HG03066 (cell line): Measurements from ENCODE around the gene CLN6.
"Not testable (repeated sequence)": the region's sequence is repeated elsewhere in the genome, so short reads cannot be mapped to it uniquely, and the experiment has no call there.

Source experiments
- ATAC-seq: cut with Tn5 transposase; IDR thresholded peaks from one replicate; pipeline ENCODE4 v1.9.1; 2021; ENCODE audit warnings: low read depth; ENCODE audit not compliant: unreplicated experiment

Gene CLN6

DNA sequence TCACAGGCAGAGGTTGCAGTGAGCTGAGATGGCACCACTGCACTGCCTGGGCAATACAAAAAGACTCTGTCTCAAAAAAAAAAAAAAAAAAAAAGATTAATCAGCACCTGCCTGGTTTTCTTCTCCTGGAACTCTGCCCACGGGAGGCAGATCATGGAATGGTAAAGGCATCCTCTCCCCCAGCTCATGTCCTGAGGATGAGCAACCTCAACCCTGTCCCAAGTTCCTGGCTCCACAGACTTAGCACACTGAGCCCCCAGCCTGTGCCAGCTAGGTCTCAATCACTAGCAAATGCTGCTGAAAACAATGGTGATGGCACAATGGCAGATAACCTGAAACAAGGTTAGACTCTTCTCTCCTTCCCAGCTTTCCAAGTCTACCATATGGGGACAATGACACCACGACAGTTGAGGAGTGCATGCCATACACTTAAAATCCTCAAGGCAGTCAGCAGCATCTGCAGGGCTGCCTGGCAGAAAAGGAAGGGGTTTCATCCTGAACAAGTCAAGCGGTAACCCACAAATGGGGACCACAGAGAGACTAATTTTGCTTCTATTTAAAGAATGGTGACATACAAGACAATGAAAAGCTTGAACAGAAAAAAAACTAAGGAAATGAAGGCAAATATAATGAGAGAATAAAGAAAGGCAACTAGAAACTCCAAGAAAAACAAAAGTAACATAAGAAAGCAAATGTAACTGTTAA lies 4.8 kb downstream of the CLN6 start:
- ATAC-seq = no peak

DNA sequence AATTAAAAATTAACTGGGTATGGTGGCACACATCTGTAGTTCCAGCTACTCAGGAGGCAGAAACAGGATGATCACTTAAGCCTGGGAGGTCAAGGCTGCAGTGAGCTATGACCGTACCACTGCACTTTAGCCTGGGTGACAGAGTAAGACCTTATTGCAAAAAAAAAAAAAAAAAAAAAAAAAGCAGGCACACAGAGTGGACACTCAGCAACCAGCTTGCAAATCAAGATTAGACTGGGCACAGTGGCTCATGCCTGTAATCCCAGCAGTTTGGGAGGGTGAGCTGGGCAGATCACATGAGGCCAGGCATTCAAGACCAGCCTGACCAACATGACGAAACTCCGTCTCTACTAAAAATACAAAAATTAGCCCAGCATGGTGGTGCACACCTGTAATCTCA lies 5.4 kb downstream of the CLN6 start:
- ATAC-seq = no peak

DNA sequence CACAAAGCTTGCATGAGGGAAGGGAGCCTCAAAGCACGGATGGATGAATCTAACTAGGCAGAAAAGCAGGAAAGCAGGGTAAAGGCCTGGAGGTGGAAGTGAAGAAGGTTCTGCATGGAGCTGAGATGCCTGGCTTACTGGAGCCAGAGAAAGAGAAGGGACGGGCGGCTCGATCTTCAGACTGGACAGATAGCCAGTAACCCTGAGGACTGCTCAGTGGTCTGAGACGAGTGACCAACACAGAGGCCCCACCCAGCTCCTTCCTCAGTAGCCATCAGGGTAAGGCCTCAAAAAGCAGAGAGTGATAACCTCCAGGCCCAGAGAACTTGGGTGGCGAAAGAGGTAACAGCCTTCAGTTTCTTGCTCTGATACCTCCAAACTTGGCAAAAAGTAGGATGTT lies 6.4 kb downstream of the CLN6 start:
- ATAC-seq = no peak

DNA sequence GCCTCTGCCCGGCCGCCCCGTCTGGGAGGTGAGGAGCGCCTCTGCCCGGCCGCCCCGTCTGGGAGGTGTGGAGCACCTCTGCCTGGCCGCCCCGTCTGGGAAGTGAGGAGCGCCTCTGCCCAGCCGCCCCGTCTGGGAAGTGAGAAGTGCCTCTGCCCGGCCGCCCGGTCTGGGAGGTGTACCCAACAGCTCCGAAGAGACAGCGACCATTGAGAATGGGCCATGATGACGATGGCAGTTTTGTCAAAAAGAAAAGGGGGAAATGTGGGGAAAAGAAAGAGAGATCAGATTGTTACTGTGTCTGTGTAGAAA lies 7.1 kb downstream of the CLN6 start:
- not testable (repeated sequence) for ATAC-seq

DNA sequence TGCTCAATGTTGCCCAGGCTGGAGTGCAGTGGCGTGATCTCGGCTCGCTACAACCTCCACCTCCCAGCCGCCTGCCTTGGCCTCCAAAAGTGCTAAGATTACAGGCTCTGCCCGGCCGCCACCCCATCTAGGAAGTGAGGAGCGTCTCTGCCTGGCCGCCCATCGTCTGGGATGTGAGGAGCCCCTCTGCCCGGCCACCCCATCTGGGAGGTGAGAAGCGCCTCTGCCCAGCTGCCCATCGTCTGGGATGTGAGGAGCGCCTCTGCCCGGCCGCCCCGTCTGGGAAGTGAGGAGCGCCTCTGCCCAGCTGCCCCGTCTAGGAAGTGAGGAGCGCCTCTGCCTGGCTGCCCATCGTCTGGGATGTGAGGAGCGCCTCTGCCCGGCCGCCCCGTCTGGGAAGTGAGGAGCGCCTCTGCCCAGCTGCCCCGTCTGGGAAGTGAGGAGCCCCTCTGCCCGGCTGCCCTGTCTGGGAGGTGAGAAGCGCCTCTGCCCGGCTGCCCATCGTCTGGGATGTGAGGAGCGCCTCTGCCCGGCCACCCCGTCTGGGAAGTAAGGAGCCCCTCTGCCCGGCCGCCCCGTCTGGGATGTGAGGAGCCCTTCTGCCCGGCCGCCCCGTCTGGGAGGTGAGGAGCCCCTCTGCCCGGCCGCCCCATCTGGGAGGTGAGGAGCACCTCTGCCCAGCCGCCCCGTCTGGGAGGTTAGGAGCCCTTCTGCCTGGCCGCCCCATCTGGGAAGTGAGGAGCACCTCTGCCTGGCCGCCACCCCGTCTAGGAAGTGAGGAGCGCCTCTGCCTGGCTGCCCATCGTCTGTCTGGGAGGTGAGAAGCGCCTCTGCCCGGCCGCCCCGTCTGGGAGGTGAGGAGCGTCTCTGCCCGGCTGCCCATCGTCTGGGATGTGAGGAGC lies 7.7 kb downstream of the CLN6 start:
- not testable (repeated sequence) for ATAC-seq

DNA sequence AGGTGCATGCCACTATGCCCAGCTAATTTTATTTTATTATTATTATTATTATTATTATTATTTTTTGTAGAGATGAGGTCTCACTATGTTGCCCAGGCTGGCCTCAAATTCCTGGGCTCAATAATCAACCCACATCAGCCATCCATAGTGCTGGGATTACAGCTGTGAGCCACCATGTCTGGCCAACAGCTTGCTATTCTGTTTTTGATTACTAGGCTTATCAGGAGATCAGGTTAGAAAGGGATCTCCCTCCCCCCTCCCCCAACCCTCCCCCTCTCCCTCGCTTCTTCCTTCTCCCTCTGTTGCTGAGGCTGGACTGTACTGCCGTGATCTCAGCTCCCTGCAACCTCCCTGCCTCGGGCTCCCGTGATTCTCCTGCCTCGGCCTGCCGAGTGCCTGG lies 8.6 kb downstream of the CLN6 start:
- no peak for ATAC-seq

DNA sequence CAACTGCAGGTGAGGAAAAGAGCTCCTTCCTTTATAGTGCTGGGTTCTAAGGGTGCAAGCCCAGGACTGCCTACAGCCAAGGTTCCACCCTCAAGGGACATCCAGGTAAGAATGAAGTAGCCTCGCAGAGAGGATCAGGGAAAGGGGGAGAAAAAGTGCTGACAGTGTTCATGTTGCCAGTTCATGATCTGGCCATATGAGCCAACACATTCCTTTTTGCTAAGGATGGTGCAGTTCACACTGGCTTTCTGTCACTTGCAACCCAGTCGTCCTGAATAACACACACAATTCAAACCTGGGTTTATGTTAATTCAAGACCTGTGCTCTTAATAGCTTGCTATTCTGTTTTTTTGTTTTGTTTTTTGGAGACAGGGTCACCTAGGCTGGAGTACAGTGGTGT lies 9.0 kb downstream of the CLN6 start:
- no peak for ATAC-seq

DNA sequence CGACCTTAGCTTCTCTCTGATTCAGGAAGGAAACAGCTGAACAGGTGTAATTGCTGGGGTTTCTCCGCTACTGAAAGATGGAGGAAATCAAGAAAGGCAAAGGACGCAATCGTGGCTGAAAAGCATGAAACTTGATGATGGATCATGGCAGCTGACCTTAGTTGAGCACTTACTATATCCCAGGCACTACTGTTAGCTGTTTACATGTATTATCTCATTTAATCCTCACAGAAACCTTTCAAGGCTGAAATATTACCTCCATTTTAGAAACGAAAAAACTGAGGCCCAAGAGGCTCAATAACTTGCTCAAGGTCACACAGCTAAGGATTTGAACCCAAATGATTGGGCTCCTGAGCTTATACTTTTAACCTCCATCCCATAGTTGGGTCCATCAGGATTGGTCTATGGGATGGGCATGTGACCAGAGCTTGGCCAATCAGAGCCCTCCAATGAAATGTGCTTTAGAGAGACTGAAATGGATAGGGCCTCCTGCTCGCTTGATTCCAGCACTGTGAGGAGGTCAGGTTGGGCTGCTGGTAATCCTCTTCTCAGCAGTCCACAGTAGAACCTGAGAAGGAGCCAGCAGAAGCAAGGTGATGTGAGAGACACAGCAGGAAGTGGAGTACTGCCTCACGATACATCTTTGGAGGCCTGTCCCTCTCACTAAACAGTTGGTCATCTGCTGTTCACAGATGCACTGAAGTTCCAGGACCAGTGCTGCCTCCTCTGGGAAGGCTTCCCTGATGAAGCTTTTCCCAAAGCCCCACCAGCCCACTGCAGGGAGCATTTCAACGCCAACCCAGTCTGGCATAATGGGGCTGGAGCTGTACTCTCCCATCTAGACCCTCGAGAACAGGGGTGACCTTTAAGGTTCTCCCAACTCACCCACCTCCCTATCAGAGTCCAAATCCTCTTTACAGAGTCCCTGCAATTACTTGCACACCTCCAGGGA lies 10.4 kb downstream of the CLN6 start:
- no peak for ATAC-seq

DNA sequence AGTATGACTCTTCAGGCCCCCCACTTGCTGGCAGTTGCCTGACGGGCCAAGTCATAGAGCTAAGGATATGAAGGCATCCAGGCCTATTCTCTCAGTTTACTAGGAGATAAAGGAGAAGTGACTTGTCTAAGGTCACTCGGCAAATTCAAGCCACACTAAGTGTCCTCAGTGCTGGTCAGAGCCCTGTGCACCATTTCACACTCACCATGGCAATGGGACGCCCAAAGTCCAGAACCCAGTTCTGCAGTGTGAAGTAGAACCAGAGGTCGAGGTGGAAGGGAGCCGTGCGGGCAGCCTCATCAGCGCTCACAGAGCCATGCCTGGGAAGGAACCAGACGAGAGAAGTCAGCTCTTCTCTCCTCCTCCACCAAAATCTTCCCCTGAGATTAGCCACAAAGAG lies 11.2 kb downstream of the CLN6 start:
- no peak for ATAC-seq

DNA sequence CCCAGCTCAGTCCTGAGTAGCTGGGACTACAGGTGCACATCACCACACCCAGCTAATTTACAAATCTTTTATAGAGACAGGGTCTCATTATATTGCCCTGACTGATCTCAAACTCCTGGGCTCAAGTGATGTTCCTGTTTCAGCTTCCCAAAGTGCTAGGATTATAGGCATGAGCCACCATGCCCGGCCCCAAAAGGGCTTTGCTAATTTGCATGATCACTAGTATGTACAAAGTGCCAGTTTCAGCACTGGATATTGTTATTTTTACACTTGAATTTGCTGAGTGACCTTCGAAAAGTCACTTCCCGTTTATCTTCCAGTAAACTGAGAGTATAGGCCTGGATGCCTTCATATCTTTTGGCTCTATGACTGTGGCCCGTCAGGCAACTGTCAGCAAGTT lies 12.2 kb downstream of the CLN6 start:
- no peak for ATAC-seq

DNA sequence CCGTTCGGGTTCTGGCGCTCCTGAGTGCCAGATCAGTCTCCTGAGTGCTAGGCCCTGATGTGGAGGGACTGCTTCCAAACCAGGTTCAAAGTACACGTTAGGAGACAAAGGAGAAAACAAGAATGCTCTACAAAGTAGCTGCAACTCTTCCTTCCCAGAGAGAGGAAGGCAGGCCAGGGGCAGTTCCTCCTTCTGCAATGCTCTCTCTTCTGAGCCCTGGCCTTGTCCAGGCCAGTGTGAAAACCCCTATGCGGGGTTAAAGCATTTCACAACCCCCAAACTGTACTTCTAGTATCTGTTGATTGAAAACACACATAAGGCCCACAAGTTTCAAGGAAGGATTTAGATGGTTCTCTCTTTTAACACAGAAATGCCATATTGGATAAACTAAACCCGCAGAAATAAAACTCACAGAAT lies 14.7 kb downstream of the CLN6 start:
- ATAC-seq = no peak

DNA sequence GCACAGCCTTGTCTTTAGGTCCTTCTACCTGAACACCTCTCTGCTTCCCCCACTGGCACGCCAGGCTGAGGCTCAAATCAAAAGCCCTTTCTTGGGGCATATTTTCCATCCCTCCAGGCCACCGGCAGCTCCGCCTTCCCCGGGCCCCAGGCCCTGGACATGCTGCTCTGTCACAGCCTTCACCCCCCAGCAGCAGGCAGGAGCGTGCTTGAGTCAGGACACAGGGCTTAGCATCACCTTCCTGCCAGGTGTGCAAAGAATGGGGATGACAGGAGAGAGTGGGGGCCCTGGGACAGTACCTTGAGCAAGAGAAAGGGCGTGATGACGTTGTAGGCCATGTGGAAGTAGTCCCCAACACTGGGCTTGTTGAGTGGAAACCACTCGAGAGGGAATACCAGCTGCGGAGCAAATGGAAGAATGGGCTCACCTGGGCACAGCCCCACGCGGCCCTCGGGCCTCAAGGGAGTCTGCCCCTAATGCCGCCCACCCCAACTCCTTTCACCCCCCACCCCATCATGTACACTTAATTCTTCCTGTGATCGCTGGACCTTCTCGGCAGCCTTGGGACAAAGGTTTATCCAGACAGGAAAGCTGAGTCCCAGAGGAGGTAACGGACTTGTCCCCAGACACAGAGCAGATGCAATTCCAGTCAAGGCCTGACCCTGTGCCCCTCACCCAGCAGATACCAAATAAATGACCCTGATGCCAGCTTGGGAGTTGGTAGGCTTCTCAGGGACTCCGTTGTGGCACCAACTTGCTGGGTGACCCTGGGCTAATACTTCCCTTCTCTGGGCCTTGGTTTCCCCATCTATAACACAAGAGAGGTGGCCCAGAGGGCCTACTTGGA lies 15.3 kb downstream of the CLN6 start:
- no peak for ATAC-seq

DNA sequence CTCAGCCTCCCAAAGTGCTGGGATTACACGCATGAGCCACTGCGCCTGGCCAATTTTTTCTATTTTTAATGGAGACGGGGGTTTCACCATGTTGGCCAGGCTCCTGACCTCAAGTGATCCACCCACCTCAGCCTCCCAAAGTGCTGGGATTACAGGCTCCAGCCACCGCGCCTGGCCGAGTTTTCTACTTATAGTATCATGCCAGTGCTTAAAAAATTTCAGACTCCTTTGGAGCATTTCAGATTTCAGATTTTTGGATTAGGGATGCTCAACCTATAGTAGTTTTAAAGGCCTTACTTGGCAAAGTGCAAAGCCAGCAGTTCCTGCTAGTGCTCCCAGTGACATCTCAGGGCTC lies 16.1 kb downstream of the CLN6 start:
- not testable (repeated sequence) for ATAC-seq

DNA sequence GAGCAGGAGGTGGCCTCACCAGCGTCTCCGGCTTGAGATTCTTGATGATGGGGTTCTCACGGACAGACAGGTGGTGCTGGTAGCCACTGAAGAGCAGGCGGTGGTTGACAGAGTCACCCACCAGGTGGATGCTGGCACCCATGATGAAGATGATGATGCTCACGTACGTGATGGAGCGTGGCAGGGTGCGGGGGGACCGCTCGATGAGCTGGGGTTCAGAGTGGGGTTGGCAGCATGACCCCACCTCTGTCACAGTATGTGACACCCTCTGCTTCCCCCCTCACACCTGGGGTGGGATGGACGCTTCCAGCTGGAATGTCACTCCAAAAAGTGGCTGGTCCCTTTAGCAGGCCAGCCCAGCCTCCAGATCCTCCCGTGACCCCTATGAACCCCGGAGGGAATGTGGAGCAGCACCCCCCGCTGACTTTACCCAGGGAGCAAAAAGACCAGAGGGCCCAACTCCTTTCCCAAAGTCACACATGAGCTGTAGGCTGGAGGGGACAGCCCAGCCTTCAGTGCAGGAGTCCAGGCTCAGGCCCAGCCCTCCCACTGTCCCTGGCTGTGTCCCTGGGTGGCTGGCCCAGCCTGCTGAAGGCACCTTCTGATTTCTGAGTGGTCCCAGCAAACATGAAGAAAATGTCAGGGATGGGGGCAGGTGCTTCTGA lies 17.7 kb downstream of the CLN6 start:
- ATAC-seq = no peak

DNA sequence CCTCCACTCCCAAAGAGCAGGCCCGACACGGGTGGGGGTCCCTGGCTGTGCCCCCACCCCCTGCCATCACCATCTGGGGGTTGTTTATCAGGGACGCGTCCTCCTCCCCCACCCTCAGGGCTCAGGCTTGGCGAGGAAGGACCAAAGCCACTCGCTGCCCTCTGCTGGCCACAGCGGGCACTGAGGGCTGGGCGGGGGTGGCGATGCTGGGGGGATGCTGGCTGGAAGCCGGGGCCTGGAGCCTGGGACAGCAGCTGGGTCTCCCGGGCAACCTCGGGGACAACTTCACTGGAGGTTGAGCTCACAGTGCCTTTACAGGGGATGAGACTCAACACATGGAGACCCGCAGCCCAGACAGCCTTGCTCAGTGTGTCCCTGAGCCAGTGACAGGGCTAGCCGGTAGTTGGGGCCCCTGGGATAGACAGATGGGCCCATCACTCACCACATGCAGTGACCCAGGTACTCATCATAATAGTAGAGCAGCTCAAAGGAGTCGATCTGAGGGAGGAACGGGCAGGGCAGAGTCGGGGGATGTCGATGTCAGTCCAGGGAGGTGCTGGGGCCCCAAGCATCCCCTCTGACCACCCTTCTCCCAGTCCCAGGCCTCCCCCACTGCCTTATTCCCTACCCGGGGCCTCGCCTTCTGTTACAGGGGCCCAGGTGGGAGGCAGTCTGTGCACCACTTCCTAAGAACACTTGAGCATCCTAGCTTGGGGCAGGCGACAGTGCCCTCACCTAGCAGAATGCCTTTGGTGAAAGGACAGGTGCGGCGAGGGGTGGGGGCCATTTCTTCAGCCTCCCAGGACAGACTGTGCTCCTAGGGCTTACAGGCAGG lies 18.5 kb downstream of the CLN6 start:
- ATAC-seq = no peak

DNA sequence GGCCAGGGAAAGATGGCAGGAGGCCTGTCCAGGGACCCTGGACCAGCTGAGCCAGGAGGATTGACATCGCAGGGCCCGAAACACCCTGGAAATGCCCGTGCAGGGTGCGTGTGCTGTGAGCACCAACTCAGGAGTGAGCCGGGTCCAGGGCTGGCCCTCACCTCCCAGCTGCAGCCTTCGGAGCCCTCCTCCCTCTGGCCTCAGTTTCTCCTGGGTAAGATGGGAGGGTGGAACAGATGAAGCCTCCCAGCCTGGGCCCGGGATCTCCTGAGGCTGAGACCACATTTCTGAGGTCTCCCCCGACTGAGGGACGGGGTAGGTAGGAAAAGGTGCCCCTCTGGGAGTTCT lies 19.1 kb downstream of the CLN6 start:
- ATAC-seq = no peak

DNA sequence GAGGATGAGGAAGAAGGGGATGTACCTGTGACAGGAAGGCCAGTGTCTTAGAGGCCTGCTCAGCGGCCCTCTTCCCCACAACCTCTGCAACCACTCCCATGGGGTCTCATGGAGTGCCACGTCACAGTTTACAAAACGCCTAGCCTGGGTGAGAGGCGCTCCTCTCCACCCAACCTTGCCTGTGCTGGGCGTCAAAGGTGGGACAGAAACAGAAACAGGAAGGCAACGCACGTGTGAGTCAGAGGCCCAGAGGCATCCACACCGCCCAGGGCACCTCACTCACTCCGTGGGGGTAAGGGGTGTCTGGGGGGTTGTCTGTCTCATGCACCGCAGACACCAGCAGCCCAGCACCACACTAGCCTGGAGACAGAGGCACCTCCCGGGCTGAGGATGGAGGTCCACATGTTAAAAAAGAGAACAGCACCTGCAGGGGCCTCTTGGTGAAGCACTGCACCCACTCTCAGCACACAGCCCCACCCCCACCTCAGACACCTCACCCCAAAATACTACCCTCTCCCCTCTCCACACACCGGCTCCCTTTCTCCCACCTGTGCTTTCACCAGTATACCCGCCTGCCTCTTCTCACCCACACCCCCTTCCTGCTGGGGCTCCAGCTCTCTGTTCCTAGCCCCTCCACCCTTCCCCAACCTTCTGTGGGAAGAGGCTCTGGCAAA lies 19.7 kb downstream of the CLN6 start:
- ATAC-seq = peak; percentile 57

DNA sequence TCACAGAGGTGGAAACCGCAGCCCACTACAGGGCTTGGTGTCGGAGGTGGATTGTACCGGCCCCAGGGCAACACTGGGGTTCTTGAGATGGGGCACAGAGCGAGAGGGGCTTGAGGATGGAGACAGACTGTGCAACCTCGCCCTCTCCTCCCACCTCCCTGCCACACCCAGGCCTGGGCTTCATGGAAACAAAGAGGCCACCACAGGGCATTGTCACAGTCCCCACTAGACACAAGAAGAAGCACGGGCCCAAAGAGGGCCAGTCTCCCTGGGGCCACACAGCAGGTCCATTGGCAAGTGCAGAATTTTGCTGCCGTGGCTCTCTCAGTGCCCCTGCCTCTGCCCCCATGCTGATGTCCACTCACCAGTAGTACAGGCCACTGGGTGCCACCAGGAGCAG lies 20.3 kb downstream of the CLN6 start:
- no peak for ATAC-seq
